ENCODE data around the gene KEL. TPM values are rescaled to one million over a fixed set of nuclear protein-coding genes. Genes with fewer than 3 reads are reported as not detected.

The KEL gene
- total and polyA plus RNA-seq, 2 experiments from 2014 or later = 9.3 to 12.6 TPM

GRCh38 chr7:142940966-142941535, 21.1 kb downstream of the KEL start:
- no peak overlapping the region for H3K4me3 ChIP-seq
- H3K4me1 ChIP-seq (ENCODE audit: low read depth) = peaks cover 11% of the 10 kb centered on the region
- H3K27ac ChIP-seq = peak overlapping the region; percentile 73
- TF ChIP-seq CTCF (IDR thresholded peaks at IDR 0.05; ENCODE audit: low read depth, low read length) = no peak
- H3K9me3 ChIP-seq (ENCODE audit: low read depth) = no peaks in the 10 kb centered on the region
- H3K27me3 ChIP-seq = no peaks in the 10 kb centered on the region
- no peaks in the 10 kb centered on the region for H3K36me3 ChIP-seq
- no peak for DNase-seq (ENCODE audit: low read depth in 1 of 2, low spot score in 1 of 2)

- TF ChIP-seq CTCF (IDR thresholded peaks at IDR 0.05; ENCODE audit: low read depth, low read length) = no peak
- Histone ChIP-seq H3K4me3 (no peak within 1 kb of the TSS), H3K27me3 (no peaks in the 10 kb centered on the region), H3K36me3 (no peaks in the 10 kb centered on the region), H3K27ac (no peak within 1 kb of the TSS), H3K9me3 (ENCODE audit: low read depth) (no peaks in the 10 kb centered on the region), H3K4me1 (ENCODE audit: low read depth) (peaks cover 11% of the 10 kb centered on the region)
- peak in 1 of 2 donors; percentile 22 for DNase-seq (ENCODE audit: low read depth in 1 of 2, low spot score in 1 of 2)
Observed at GRCh38 chr7:142939226-142939910, 22.8 kb downstream of the KEL start, which contains the start of gene LLCFC1. TSS of gene LLCFC1 (plus strand) at chr7:142939484. CDS start at chr7:142939622, 138 bp downstream.

GRCh38 chr7:142938611-142939010, 23.6 kb downstream of the KEL start:
- no peaks in the 10 kb centered on the region for H3K36me3 ChIP-seq
- no peak for TF ChIP-seq CTCF (IDR thresholded peaks at IDR 0.05; ENCODE audit: low read depth, low read length)
- DNase-seq (ENCODE audit: low read depth in 1 of 2, low spot score in 1 of 2) = no peak
- no peaks in the 10 kb centered on the region for H3K9me3 ChIP-seq (ENCODE audit: low read depth)
- H3K27ac ChIP-seq = no peak overlapping the region
- peaks cover 11% of the 10 kb centered on the region for H3K4me1 ChIP-seq (ENCODE audit: low read depth)
- no peaks in the 10 kb centered on the region for H3K27me3 ChIP-seq
- H3K4me3 ChIP-seq = no peak overlapping the region

- H3K9me3 ChIP-seq (ENCODE audit: low read depth) = no peaks in the 10 kb centered on the region
- no peak overlapping the region for H3K27ac ChIP-seq
- no peak overlapping the region for H3K4me3 ChIP-seq
- H3K4me1 ChIP-seq (ENCODE audit: low read depth) = peaks cover 6% of the 10 kb centered on the region
- H3K36me3 ChIP-seq = no peaks in the 10 kb centered on the region
- H3K27me3 ChIP-seq = no peaks in the 10 kb centered on the region
- TF ChIP-seq CTCF (IDR thresholded peaks at IDR 0.05; ENCODE audit: low read depth, low read length) = no peak
- no peak for DNase-seq (ENCODE audit: low read depth in 1 of 2, low spot score in 1 of 2)
Observed at GRCh38 chr7:142935941-142936565, 26.1 kb downstream of the KEL start.

- TF ChIP-seq CTCF (IDR thresholded peaks at IDR 0.05; ENCODE audit: low read depth, low read length) = no peak
- no peak for DNase-seq (ENCODE audit: low read depth in 1 of 2, low spot score in 1 of 2)
- no peaks in the 10 kb centered on the region for H3K36me3 ChIP-seq
- H3K9me3 ChIP-seq (ENCODE audit: low read depth) = no peaks in the 10 kb centered on the region
- H3K4me3 ChIP-seq = no peak overlapping the region
- H3K27me3 ChIP-seq = no peaks in the 10 kb centered on the region
- no peak overlapping the region for H3K27ac ChIP-seq
- H3K4me1 ChIP-seq (ENCODE audit: low read depth) = no peaks in the 10 kb centered on the region
Observed at GRCh38 chr7:142934056-142934455, 28.1 kb downstream of the KEL start.

Data from cardiac muscle cell (in vitro differentiated cells and primary cell).